Calu3 (cell line): ENCODE measurements around the gene COX8C. TPM values are rescaled to one million over a fixed set of nuclear protein-coding genes. Genes with fewer than 3 reads are reported as not detected.

Experiments
- BruUV-seq: library from RNA; stranded (reverse); fragments of 400-500 nt; replicated peaks from 2 replicates; lab custom pipeline; 2021; lab: Mats Ljungman, UMichigan
- CTCF ChIA-PET: fragments of 300-600 bp; sonication (Branson Sonifier 250); formaldehyde crosslinking; loops from one replicate; lab custom pipeline; 2022; ENCODE audit warnings: antibody characterized with exemption; lab: Charles Lee
- DNase-seq: peaks from one replicate; pipeline ENCODE4 v3.0.0; 2022
- H3K27ac Mint-ChIP-seq: one replicate; pipeline ENCODE4 v1.8.0; 2022; ENCODE audit warnings: mixed read lengths; ENCODE audit not compliant: unreplicated experiment
- H3K27me3 Mint-ChIP-seq: one replicate; pipeline ENCODE4 v1.8.0; 2022; ENCODE audit warnings: mixed read lengths; ENCODE audit not compliant: unreplicated experiment
- H3K36me3 Mint-ChIP-seq: one replicate; pipeline ENCODE4 v1.8.0; 2022; ENCODE audit warnings: mild to moderate bottlenecking, moderate library complexity, mixed read lengths; ENCODE audit not compliant: insufficient read depth, unreplicated experiment
- H3K4me1 Mint-ChIP-seq: one replicate; pipeline ENCODE4 v1.8.0; 2022; ENCODE audit warnings: mild to moderate bottlenecking, low read depth, mixed read lengths; ENCODE audit not compliant: unreplicated experiment
- H3K4me3 Mint-ChIP-seq: one replicate; pipeline ENCODE4 v1.8.0; 2022; ENCODE audit warnings: mild to moderate bottlenecking, low read depth, moderate library complexity, mixed read lengths; ENCODE audit not compliant: unreplicated experiment
- H3K9me3 Mint-ChIP-seq: one replicate; pipeline ENCODE4 v1.8.0; 2022; ENCODE audit warnings: low read depth, mixed read lengths; ENCODE audit not compliant: unreplicated experiment
- CTCF ChIP-seq: fragments of 200-600 bp; IDR thresholded peaks from one replicate; pipeline ENCODE4 v1.8.0; 2022; ENCODE audit warnings: antibody characterized with exemption; ENCODE audit not compliant: unreplicated experiment
- intact Hi-C: fragments of 100-400 bp; cut with micrococcal nuclease; formaldehyde crosslinking; loops from one replicate; pipeline ENCODE4 v1.10.0; 2022; ENCODE audit not compliant: unreplicated experiment
- total RNA-seq: library from RNA; stranded (reverse); gene quantifications from 2 replicates; pipeline ENCODE4 v1.2.3, GENCODE V29; 2022

COX8C gene
- total RNA-seq, 1 experiment from 2014 or later: not detected

- H3K4me3 Mint-ChIP-seq: no peak overlapping the region
- intact Hi-C loops: loop anchor here (2.0 kb wide), 1 partner anchor 15 kb away; no protein-coding TSS in a partner anchor
- DNase-seq: no peak
- H3K4me1 Mint-ChIP-seq: peaks cover 30% of the 10 kb centered on the region
- H3K27me3 Mint-ChIP-seq: no peaks in the 10 kb centered on the region
- no peaks in the 10 kb centered on the region for H3K9me3 Mint-ChIP-seq
- no peak for TF ChIP-seq CTCF
- no TSS peak for BruUV-seq
- no peak overlapping the region for H3K27ac Mint-ChIP-seq
- CTCF ChIA-PET: interaction anchor here (1.0 kb wide), 1 partner anchor 19 kb away, joined by 3 read pairs; no protein-coding TSS in a partner anchor
- H3K36me3 Mint-ChIP-seq: peaks cover 6% of the 10 kb centered on the region
These were observed 41.1 kb upstream of the COX8C start for GRCh38 chr14:93305725-93306418.

DNA sequence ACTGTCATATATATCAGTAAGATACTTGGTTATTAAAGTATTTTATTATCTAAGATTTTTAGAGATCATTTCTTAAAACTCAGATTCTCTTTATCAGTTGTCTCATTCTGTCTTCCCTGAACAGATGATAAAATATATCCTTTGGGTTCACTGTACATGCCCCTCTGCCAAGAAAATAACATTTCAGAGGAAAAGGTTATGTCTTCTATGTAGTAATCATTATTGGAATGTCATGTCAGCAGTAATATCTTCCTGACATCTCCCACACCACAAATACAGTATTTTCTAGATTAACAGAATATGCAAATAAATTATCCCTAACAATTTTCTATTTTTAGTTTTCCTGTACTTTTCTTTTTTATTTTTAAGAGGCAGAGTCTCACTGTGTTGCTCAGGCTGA lies 40.2 kb upstream of the COX8C start:
- CTCF ChIA-PET: no interaction called here
- intact Hi-C loops: loop anchor here (2.0 kb wide), 1 partner anchor 14 kb away; no protein-coding TSS in a partner anchor
- no peak overlapping the region for H3K4me3 Mint-ChIP-seq
- H3K27me3 Mint-ChIP-seq: no peaks in the 10 kb centered on the region
- no peak for DNase-seq
- peaks cover 25% of the 10 kb centered on the region for H3K4me1 Mint-ChIP-seq
- no peak for TF ChIP-seq CTCF
- no peaks in the 10 kb centered on the region for H3K9me3 Mint-ChIP-seq
- H3K27ac Mint-ChIP-seq: no peak overlapping the region
- no TSS peak for BruUV-seq
- H3K36me3 Mint-ChIP-seq: peaks cover 2% of the 10 kb centered on the region

- H3K9me3 Mint-ChIP-seq: no peaks in the 10 kb centered on the region
- BruUV-seq: no TSS peak
- H3K4me1 Mint-ChIP-seq: peaks cover 17% of the 10 kb centered on the region
- TF ChIP-seq CTCF: no peak
- no peak overlapping the region for H3K4me3 Mint-ChIP-seq
- DNase-seq: no peak
- CTCF ChIA-PET: interaction anchor here (0.6 kb wide), 1 partner anchor 19 kb away, joined by 3 read pairs; no protein-coding TSS in a partner anchor
- no peaks in the 10 kb centered on the region for H3K36me3 Mint-ChIP-seq
- H3K27me3 Mint-ChIP-seq: no peaks in the 10 kb centered on the region
- H3K27ac Mint-ChIP-seq: no peak overlapping the region
- intact Hi-C loops: no loop called here
These were observed 38.2 kb upstream of the COX8C start for GRCh38 chr14:93308686-93309345.

DNA sequence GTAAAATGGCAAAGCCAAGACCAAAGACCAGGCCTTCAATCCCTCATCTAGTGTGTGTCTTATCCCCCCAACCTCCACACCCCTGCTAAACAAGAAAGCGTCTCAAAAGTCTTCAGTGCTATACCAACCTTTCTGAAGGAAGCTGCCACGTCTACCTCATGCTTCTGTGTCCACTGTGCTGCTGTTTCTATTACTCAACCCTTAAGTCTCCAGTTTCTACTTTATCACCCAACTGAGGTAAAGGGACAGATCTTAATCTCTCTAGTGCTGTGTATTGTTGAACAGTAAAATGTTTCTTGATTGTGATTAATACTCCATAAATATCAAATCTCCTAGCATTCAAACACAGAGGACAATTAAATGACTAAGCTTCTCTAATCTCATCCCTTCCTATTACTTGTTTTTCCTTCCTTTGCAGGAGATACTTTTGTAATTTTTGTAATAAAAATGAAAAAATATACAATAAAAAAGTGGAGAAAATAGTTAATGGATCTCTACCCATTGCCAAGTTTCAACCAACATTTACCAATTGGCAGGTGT lies 37.5 kb upstream of the COX8C start:
- DNase-seq: no peak
- no peak for TF ChIP-seq CTCF
- Mint-ChIP-seq H3K36me3 (no peaks in the 10 kb centered on the region), H3K4me1 (peaks cover 17% of the 10 kb centered on the region), H3K27ac (no peak overlapping the region), H3K27me3 (no peaks in the 10 kb centered on the region), H3K9me3 (no peaks in the 10 kb centered on the region), H3K4me3 (no peak overlapping the region)
- BruUV-seq: no TSS peak
- CTCF ChIA-PET: interaction anchor here (0.6 kb wide), 1 partner anchor 20 kb away, joined by 3 read pairs; no protein-coding TSS in a partner anchor
- intact Hi-C loops: no loop called here
